K562 (cell line): ENCODE measurements around the gene NRIP2.

Source experiments
- HDAC6 ChIP-seq: IDR thresholded peaks from 2 replicates; pipeline ENCODE4 v1.6.1; 2012; ENCODE audit warnings: low read depth, mild to moderate bottlenecking, control low read depth, inconsistent platforms, low read length, moderate library complexity
- TF ChIP-seq, protein P1 (sequence below), 3 experiments: IDR thresholded peaks in 2 of 3; conservative IDR thresholded peaks in 1 of 3; 2 replicates each; pipeline ENCODE4 v1.5.1; 2011 to 2012; ENCODE audit warnings: low read length in 3 of 3, mild to moderate bottlenecking in 3 of 3, control low read depth in 2 of 3, improper control_type of control experiment in 1 of 3, inconsistent platforms in 1 of 3, low read depth in 1 of 3, mixed read lengths in 1 of 3, moderate library complexity in 1 of 3; ENCODE audit not compliant: insufficient read depth in 2 of 3

GRCh38 chr12:2794736-2795289 is 40.0 kb downstream of the NRIP2 start, which contains the start of gene FKBP4:
- TF ChIP-seq, protein P1, sequence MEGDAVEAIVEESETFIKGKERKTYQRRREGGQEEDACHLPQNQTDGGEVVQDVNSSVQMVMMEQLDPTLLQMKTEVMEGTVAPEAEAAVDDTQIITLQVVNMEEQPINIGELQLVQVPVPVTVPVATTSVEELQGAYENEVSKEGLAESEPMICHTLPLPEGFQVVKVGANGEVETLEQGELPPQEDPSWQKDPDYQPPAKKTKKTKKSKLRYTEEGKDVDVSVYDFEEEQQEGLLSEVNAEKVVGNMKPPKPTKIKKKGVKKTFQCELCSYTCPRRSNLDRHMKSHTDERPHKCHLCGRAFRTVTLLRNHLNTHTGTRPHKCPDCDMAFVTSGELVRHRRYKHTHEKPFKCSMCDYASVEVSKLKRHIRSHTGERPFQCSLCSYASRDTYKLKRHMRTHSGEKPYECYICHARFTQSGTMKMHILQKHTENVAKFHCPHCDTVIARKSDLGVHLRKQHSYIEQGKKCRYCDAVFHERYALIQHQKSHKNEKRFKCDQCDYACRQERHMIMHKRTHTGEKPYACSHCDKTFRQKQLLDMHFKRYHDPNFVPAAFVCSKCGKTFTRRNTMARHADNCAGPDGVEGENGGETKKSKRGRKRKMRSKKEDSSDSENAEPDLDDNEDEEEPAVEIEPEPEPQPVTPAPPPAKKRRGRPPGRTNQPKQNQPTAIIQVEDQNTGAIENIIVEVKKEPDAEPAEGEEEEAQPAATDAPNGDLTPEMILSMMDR (IDR thresholded peaks at IDR 0.05 in 2 of 3, conservative IDR thresholded peaks at IDR 0.05 in 1 of 3; ENCODE audit: insufficient read depth in 2 of 3, low read depth in 1 of 3, low read length in 3 of 3): no peak
- TF ChIP-seq HDAC6: no peak
